Amygdala (tissue), 56 donors: Measurements from ENCODE around the gene ASB16.
"Not testable (repeated sequence)": the region's sequence is repeated elsewhere in the genome, so short reads cannot be mapped to it uniquely, and the experiment has no call there.

Source experiments
- DNase-seq, 56 donors: peaks; one replicate each; lab custom pipeline; 2025; lab: John Stamatoyannopoulos, UW

Gene ASB16

GRCh38 chr17:44146375-44147346, 23.8 kb upstream of the ASB16 start:
- DNase-seq: no peak

GRCh38 chr17:44147812-44148211, 22.7 kb upstream of the ASB16 start:
- DNase-seq: no peak

GRCh38 chr17:44149066-44149465, 21.4 kb upstream of the ASB16 start:
- DNase-seq: not testable (repeated sequence)

- no peak for DNase-seq
Measured at GRCh38 chr17:44149750-44150329, 20.7 kb upstream of the ASB16 start.

- no peak for DNase-seq
Measured at GRCh38 chr17:44152875-44153274, 17.6 kb upstream of the ASB16 start.

GRCh38 chr17:44155488-44155887, 15.0 kb upstream of the ASB16 start:
- DNase-seq: no peak

GRCh38 chr17:44159519-44160210, 10.8 kb upstream of the ASB16 start:
- DNase-seq: no peak

- DNase-seq: no peak
Measured at GRCh38 chr17:44164476-44164875, 6.0 kb upstream of the ASB16 start.

GRCh38 chr17:44167181-44167861, 3.2 kb upstream of the ASB16 start:
- peak in 1 of 56 donors; percentile 3 for DNase-seq

- DNase-seq: no peak
Measured at GRCh38 chr17:44170135-44170498, 387 bp upstream of the ASB16 start.

- no peak for DNase-seq
Measured at GRCh38 chr17:44171931-44172455, 1.5 kb downstream of the ASB16 start.

GRCh38 chr17:44174427-44174826, 3.9 kb downstream of the ASB16 start:
- no peak for DNase-seq

- no peak for DNase-seq
Measured at GRCh38 chr17:44176257-44176656, 5.8 kb downstream of the ASB16 start.

GRCh38 chr17:44176671-44177501, 6.4 kb downstream of the ASB16 start:
- DNase-seq: no peak

- DNase-seq: no peak
Measured at GRCh38 chr17:44177640-44178039, 7.1 kb downstream of the ASB16 start.

GRCh38 chr17:44178133-44178532, 7.6 kb downstream of the ASB16 start:
- no peak for DNase-seq

- DNase-seq: no peak
Measured at GRCh38 chr17:44183024-44183423, 12.5 kb downstream of the ASB16 start.

GRCh38 chr17:44184212-44184810, 13.8 kb downstream of the ASB16 start:
- no peak for DNase-seq
